HEK293 (cell line): Measurements from ENCODE around the gene VPS29.

Experiments
- CTCF ChIP-seq: fragments of 450-650 bp; formaldehyde crosslinking; IDR thresholded peaks from 2 replicates; pipeline ENCODE4 v1.5.1; 2016; ENCODE audit warnings: missing biosample characterization, missing genetic modification characterization
- KLF1 ChIP-seq: fragments of 450-650 bp; formaldehyde crosslinking; IDR thresholded peaks from 2 replicates; pipeline ENCODE4 v1.5.1; 2016; ENCODE audit warnings: missing biosample characterization, missing genetic modification characterization
- KLF16 ChIP-seq: fragments of 450-650 bp; formaldehyde crosslinking; IDR thresholded peaks from 2 replicates; pipeline ENCODE4 v1.5.1; 2017; ENCODE audit warnings: missing biosample characterization, missing genetic modification characterization
- KLF8 ChIP-seq: fragments of 450-650 bp; formaldehyde crosslinking; IDR thresholded peaks from 2 replicates; pipeline ENCODE4 v1.5.1; 2016; ENCODE audit warnings: missing biosample characterization, missing genetic modification characterization
- PATZ1 ChIP-seq: fragments of 450-650 bp; formaldehyde crosslinking; IDR thresholded peaks from 2 replicates; pipeline ENCODE4 v1.5.1; 2016; ENCODE audit warnings: missing biosample characterization, missing genetic modification characterization
- PRDM1 ChIP-seq: fragments of 450-650 bp; formaldehyde crosslinking; IDR thresholded peaks from 2 replicates; pipeline ENCODE4; 2016; ENCODE audit warnings: missing biosample characterization, missing genetic modification characterization
- PRDM6 ChIP-seq: fragments of 450-650 bp; formaldehyde crosslinking; IDR thresholded peaks from 2 replicates; pipeline ENCODE4 v1.5.1; 2017; ENCODE audit warnings: missing biosample characterization, missing genetic modification characterization
- TRIM28 ChIP-seq: IDR thresholded peaks from 2 replicates; pipeline ENCODE4 v1.6.1; 2011; ENCODE audit warnings: low read length, control low read depth, borderline replicate concordance
- ZBTB21 ChIP-seq: fragments of 450-650 bp; formaldehyde crosslinking; IDR thresholded peaks from 2 replicates; pipeline ENCODE4 v1.5.1; 2017; ENCODE audit warnings: missing biosample characterization, missing genetic modification characterization
- ZBTB26 ChIP-seq: fragments of 450-650 bp; formaldehyde crosslinking; optimal IDR thresholded peaks from 2 replicates; pipeline ENCODE3; 2016; ENCODE audit warnings: missing biosample characterization, mild to moderate bottlenecking, missing genetic modification characterization
- ZBTB7A ChIP-seq: fragments of 450-650 bp; formaldehyde crosslinking; IDR thresholded peaks from 2 replicates; pipeline ENCODE4 v1.5.1; 2016; ENCODE audit warnings: low read depth, missing biosample characterization, missing genetic modification characterization
- ZNF132 ChIP-seq: fragments of 450-650 bp; formaldehyde crosslinking; IDR thresholded peaks from 2 replicates; pipeline ENCODE4 v1.5.1; 2017; ENCODE audit warnings: missing biosample characterization, missing genetic modification characterization, borderline replicate concordance
- ZNF148 ChIP-seq: fragments of 450-650 bp; formaldehyde crosslinking; IDR thresholded peaks from 2 replicates; pipeline ENCODE4 v1.5.0; 2017; ENCODE audit warnings: missing biosample characterization, missing genetic modification characterization, borderline replicate concordance
- ZNF184 ChIP-seq: fragments of 450-650 bp; IDR thresholded peaks from 2 replicates; pipeline ENCODE4 v1.5.1; 2018; ENCODE audit warnings: missing biosample characterization, mild to moderate bottlenecking, missing genetic modification characterization
- ZNF518A ChIP-seq: fragments of 450-650 bp; formaldehyde crosslinking; conservative IDR thresholded peaks from 2 replicates; pipeline ENCODE4 v1.5.1; 2016; ENCODE audit warnings: low read depth, missing biosample characterization, missing genetic modification characterization
- ZNF544 ChIP-seq: fragments of 450-650 bp; formaldehyde crosslinking; IDR thresholded peaks from 2 replicates; pipeline ENCODE4 v1.5.0; 2017; ENCODE audit warnings: missing biosample characterization, missing genetic modification characterization
- ZNF645 ChIP-seq: fragments of 450-650 bp; formaldehyde crosslinking; IDR thresholded peaks from 2 replicates; pipeline ENCODE4; 2016; ENCODE audit warnings: missing biosample characterization, missing genetic modification characterization
- ZNF660 ChIP-seq: fragments of 450-650 bp; IDR thresholded peaks from 2 replicates; pipeline ENCODE4 v1.5.1; 2018; ENCODE audit warnings: missing biosample characterization, mild to moderate bottlenecking, missing genetic modification characterization
- ZNF670 ChIP-seq: fragments of 450-650 bp; formaldehyde crosslinking; IDR thresholded peaks from 2 replicates; pipeline ENCODE4 v1.5.1; 2016; ENCODE audit warnings: missing biosample characterization, missing genetic modification characterization, low read depth
- ZNF776 ChIP-seq: fragments of 450-650 bp; formaldehyde crosslinking; IDR thresholded peaks from 2 replicates; pipeline ENCODE4 v1.5.0; 2017; ENCODE audit warnings: missing biosample characterization, missing genetic modification characterization, borderline replicate concordance
- ZNF777 ChIP-seq: fragments of 450-650 bp; formaldehyde crosslinking; IDR thresholded peaks from 2 replicates; pipeline ENCODE4 v1.5.1; 2017; ENCODE audit warnings: missing biosample characterization, missing genetic modification characterization, borderline replicate concordance
- ZNF785 ChIP-seq: fragments of 450-650 bp; formaldehyde crosslinking; IDR thresholded peaks from 2 replicates; pipeline ENCODE4 v1.5.1; 2016; ENCODE audit warnings: missing biosample characterization, missing genetic modification characterization
- ZNF843 ChIP-seq: fragments of 450-650 bp; formaldehyde crosslinking; IDR thresholded peaks from 2 replicates; pipeline ENCODE4 v1.5.1; 2016; ENCODE audit warnings: missing biosample characterization, missing genetic modification characterization

Gene VPS29

GRCh38 chr12:110536834-110537604, 35.1 kb upstream of the VPS29 start (continued):
- TF ChIP-seq ZNF518A (no peak), PRDM1 (tag by site-specific recombination) (peak; percentile 52), ZNF184 (tag by site-specific recombination) (no peak), KLF1 (no peak), ZNF660 (tag by site-specific recombination) (0 out of 2 replicates have a peak, but pooled peaks have one; percentile 22), ZBTB26 (no peak), CTCF (tag by site-specific recombination) (no peak), ZNF843 (tag by site-specific recombination) (no peak), ZNF785 (no peak), ZBTB7A (tag by site-specific recombination) (no peak), ZBTB21 (tag by site-specific recombination) (peak; percentile 38; the same call in 1 of the 2 replicates), ZNF776 (no peak), ZNF148 (tag by site-specific recombination) (no peak), KLF8 (no peak), ZNF670 (tag by site-specific recombination) (no peak), ZNF132 (tag by site-specific recombination) (no peak), KLF16 (0 out of 2 replicates have a peak, but pooled peaks have one; percentile 21), ZNF645 (no peak), ZNF777 (tag by site-specific recombination) (no peak), PATZ1 (tag by site-specific recombination) (no peak; the same call in 1 of the 2 replicates), PRDM6 (tag by site-specific recombination) (peak; percentile 84), ZNF544 (no peak), TRIM28 (no peak)
